Measurements from ENCODE around the gene ALX1.

DNA sequence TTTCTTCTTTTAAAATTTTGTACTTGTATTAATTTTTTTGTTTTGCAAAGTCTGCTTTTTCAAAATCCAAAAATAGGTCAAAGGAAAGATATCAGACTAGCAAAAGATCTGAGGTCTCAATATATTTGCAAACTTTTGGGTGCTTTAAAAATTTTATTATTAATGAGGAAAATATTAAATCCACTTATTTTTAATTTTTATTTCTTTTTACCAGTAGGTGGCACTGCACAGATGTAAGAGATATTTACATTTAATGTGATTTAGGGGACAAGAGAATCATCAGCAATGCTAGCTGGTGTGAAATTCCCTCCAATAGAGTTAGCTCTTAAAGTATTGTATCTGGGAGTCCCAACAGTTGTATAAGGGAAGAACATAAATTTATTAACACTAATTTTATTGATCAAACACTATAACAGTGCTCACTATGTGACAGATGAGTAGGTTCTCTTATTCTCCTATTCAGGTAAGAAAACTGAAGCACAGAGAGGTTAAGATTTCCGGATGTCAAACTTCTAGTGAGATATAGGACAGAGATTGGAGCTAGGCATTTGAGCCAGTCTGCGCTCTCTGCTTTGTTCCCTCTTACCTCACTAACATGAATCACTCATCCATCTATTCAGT, 30.5 kb downstream of the ALX1 start:
- TF ChIP-seq POLR2A (IDR thresholded peaks at IDR 0.05), result no peak
- TF ChIP-seq, protein P1, sequence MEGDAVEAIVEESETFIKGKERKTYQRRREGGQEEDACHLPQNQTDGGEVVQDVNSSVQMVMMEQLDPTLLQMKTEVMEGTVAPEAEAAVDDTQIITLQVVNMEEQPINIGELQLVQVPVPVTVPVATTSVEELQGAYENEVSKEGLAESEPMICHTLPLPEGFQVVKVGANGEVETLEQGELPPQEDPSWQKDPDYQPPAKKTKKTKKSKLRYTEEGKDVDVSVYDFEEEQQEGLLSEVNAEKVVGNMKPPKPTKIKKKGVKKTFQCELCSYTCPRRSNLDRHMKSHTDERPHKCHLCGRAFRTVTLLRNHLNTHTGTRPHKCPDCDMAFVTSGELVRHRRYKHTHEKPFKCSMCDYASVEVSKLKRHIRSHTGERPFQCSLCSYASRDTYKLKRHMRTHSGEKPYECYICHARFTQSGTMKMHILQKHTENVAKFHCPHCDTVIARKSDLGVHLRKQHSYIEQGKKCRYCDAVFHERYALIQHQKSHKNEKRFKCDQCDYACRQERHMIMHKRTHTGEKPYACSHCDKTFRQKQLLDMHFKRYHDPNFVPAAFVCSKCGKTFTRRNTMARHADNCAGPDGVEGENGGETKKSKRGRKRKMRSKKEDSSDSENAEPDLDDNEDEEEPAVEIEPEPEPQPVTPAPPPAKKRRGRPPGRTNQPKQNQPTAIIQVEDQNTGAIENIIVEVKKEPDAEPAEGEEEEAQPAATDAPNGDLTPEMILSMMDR (IDR thresholded peaks at IDR 0.05), result no peak
